CD8-positive, alpha-beta memory T cell (primary cell): ENCODE results near the gene HCN2. TPM values are rescaled to one million over a fixed set of nuclear protein-coding genes. Genes with fewer than 3 reads are reported as not detected.
A peak's percentile ranks its signal among the peaks of the same experiment; 100 is the strongest.

Source experiments
- CTCF ChIA-PET: fragments of 350-600 bp; sonication (Branson Sonifier 250); formaldehyde crosslinking; loops from one replicate; lab custom pipeline; 2021; ENCODE audit warnings: antibody characterized with exemption; lab: Charles Lee
- POLR2A ChIA-PET: fragments of 350-600 bp; sonication (Branson Sonifier 250); formaldehyde crosslinking; loops from one replicate; lab custom pipeline; 2021; ENCODE audit warnings: antibody characterized with exemption; lab: Charles Lee
- DNase-seq, 5 donors: peaks; one replicate each; pipeline versions ENCODE4 v3.0.0 to v3.0.0-alpha.2; 2020 to 2022; ENCODE audit warnings: mixed read lengths in 1 of 5
- H3K27ac ChIP-seq: one replicate; pipeline ENCODE4 v1.7.0; 2013; ENCODE audit warnings: low read depth, mild to moderate bottlenecking, low read length, moderate library complexity
- H3K27me3 ChIP-seq: 2 replicates; pipeline ENCODE4 v1.7.0; 2013; ENCODE audit warnings: low read length, mild to moderate bottlenecking; ENCODE audit not compliant: insufficient read depth, poor library complexity, severe bottlenecking
- H3K36me3 ChIP-seq: 2 replicates; pipeline ENCODE4 v1.7.0; 2013; ENCODE audit warnings: mild to moderate bottlenecking, low read length, moderate library complexity; ENCODE audit not compliant: insufficient read depth
- H3K4me1 ChIP-seq: 2 replicates; pipeline ENCODE4 v1.7.0; 2013; ENCODE audit warnings: mild to moderate bottlenecking, low read length, moderate library complexity; ENCODE audit not compliant: insufficient read depth
- H3K4me3 ChIP-seq: 2 replicates; pipeline ENCODE4 v1.7.0; 2013; ENCODE audit warnings: mild to moderate bottlenecking, low read length
- H3K9me3 ChIP-seq: 2 replicates; pipeline ENCODE4 v1.7.0; 2013; ENCODE audit warnings: mild to moderate bottlenecking, low read length
- H3K27ac Mint-ChIP-seq, 8 donors: one replicate each; pipeline ENCODE4 v1.8.0; 2020 to 2021; ENCODE audit warnings: mixed read lengths in 8 of 8, mild to moderate bottlenecking in 6 of 8, inconsistent platforms in 3 of 8, moderate library complexity in 3 of 8
- H3K27me3 Mint-ChIP-seq, 2 donors: one replicate each; pipeline ENCODE4 v1.8.0; 2020 to 2021; ENCODE audit warnings: mixed read lengths in 2 of 2, mild to moderate bottlenecking in 1 of 2, moderate library complexity in 1 of 2
- H3K36me3 Mint-ChIP-seq, 3 donors: one replicate each; pipeline ENCODE4 v1.8.0; 2020 to 2021; ENCODE audit warnings: mixed read lengths in 3 of 3, inconsistent platforms in 1 of 3, mild to moderate bottlenecking in 1 of 3
- H3K4me1 Mint-ChIP-seq, 3 donors: one replicate each; pipeline ENCODE4 v1.8.0; 2020 to 2021; ENCODE audit warnings: mixed read lengths in 3 of 3, inconsistent platforms in 1 of 3, mild to moderate bottlenecking in 1 of 3
- H3K4me3 Mint-ChIP-seq, 7 donors: one replicate each; pipeline ENCODE4 v1.8.0; 2020 to 2021; ENCODE audit warnings: mixed read lengths in 7 of 7, mild to moderate bottlenecking in 6 of 7, moderate library complexity in 4 of 7, inconsistent platforms in 2 of 7
- H3K9me3 Mint-ChIP-seq, 5 donors: one replicate each; pipeline ENCODE4 v1.8.0; 2020 to 2022; ENCODE audit warnings: mixed read lengths in 5 of 5, mild to moderate bottlenecking in 3 of 5, moderate library complexity in 2 of 5, inconsistent platforms in 1 of 5
- polyA plus RNA-seq: library from polyadenylated mRNA; unstranded; fragments of 300-500 nt; fragmentation: Illumina TruSeq; gene quantifications from one replicate; pipeline ENCODE4 v1.2.3, GENCODE V29; 2021
- total RNA-seq, 2 experiments: library from RNA; stranded (reverse); gene quantifications; one replicate each; pipeline ENCODE4 v1.2.3, GENCODE V29; 2021

HCN2 gene
- total and polyA plus RNA-seq, 3 experiments from 2014 or later: 0.42 to 0.48 TPM; not detected in 1

- no peak overlapping the region for H3K4me3 Mint-ChIP-seq
- Histone ChIP-seq H3K9me3 (no peaks in the 10 kb centered on the region), H3K27me3 (no peaks in the 10 kb centered on the region), H3K27ac (no peak overlapping the region), H3K4me1 (no peaks in the 10 kb centered on the region), H3K4me3 (no peak overlapping the region), H3K36me3 (no peaks in the 10 kb centered on the region)
- ChIA-PET CTCF (interaction anchor here (0.8 kb wide), 1 partner anchor 27 kb away, joined by 3 read pairs; no protein-coding TSS in a partner anchor), POLR2A (no interaction called here)
- peaks cover 0 to 37% (median 0%) of the 10 kb centered on the region in 3 donors for H3K36me3 Mint-ChIP-seq
- H3K27me3 Mint-ChIP-seq: no peaks in the 10 kb centered on the region
- H3K9me3 Mint-ChIP-seq: no peaks in the 10 kb centered on the region
- DNase-seq: no peak
- H3K4me1 Mint-ChIP-seq: no peaks in the 10 kb centered on the region
- peak overlapping the region in 1 of 8 donors; percentile 22 for H3K27ac Mint-ChIP-seq
These were observed 55.1 kb downstream of the HCN2 start for GRCh38 chr19:644789-645188.

- Mint-ChIP-seq H3K4me3 (no peak overlapping the region), H3K27ac (peak overlapping the region in 1 of 8 donors; percentile 67), H3K36me3 (peaks cover 0 to 44% (median 0%) of the 10 kb centered on the region in 3 donors), H3K27me3 (no peaks in the 10 kb centered on the region), H3K9me3 (no peaks in the 10 kb centered on the region), H3K4me1 (peaks cover 0 to 3% (median 2%) of the 10 kb centered on the region in 3 donors)
- no peak overlapping the region for H3K4me3 ChIP-seq
- no peaks in the 10 kb centered on the region for H3K4me1 ChIP-seq
- no peak for DNase-seq
- H3K9me3 ChIP-seq: no peaks in the 10 kb centered on the region
- ChIA-PET POLR2A (interaction anchor here (0.6 kb wide), 1 partner anchor 73 kb away, joined by 3 read pairs; no protein-coding TSS in a partner anchor), CTCF (no interaction called here)
- no peak overlapping the region for H3K27ac ChIP-seq
- H3K36me3 ChIP-seq: peaks cover 6% of the 10 kb centered on the region
- H3K27me3 ChIP-seq: no peaks in the 10 kb centered on the region
These were observed 56.5 kb downstream of the HCN2 start for GRCh38 chr19:645912-646778.

GRCh38 chr19:646779-647565, 57.3 kb downstream of the HCN2 start:
- peaks cover 8% of the 10 kb centered on the region for H3K36me3 ChIP-seq
- CTCF ChIA-PET: no interaction called here

GRCh38 chr19:647566-648284, 58.0 kb downstream of the HCN2 start:
- no peak for DNase-seq
- Mint-ChIP-seq H3K9me3 (no peaks in the 10 kb centered on the region), H3K27me3 (no peaks in the 10 kb centered on the region), H3K4me1 (peaks cover 0 to 3% (median 2%) of the 10 kb centered on the region in 3 donors), H3K4me3 (no peak overlapping the region), H3K27ac (no peak overlapping the region), H3K36me3 (peaks cover 0 to 54% (median 0%) of the 10 kb centered on the region in 3 donors)
- Histone ChIP-seq H3K9me3 (no peaks in the 10 kb centered on the region), H3K27ac (no peak overlapping the region), H3K27me3 (no peaks in the 10 kb centered on the region), H3K36me3 (peaks cover 8% of the 10 kb centered on the region), H3K4me1 (no peaks in the 10 kb centered on the region), H3K4me3 (no peak overlapping the region)
- POLR2A ChIA-PET: interaction anchor here (0.7 kb wide), 1 partner anchor 13 kb away, joined by 3 read pairs; no protein-coding TSS in a partner anchor
- CTCF ChIA-PET: interaction anchor here (0.6 to 1.2 kb wide), 2 partner anchors 14 to 18 kb away, joined by 3 read pairs; no protein-coding TSS in a partner anchor

More at GRCh38 chr19:646779-647565, 57.3 kb downstream of the HCN2 start:
- no peaks in the 10 kb centered on the region for H3K9me3 ChIP-seq
- no peak overlapping the region for H3K4me3 ChIP-seq
- no peaks in the 10 kb centered on the region for H3K4me1 ChIP-seq
- no peak overlapping the region for H3K27ac ChIP-seq
- DNase-seq: no peak
- H3K4me1 Mint-ChIP-seq: peaks cover 0 to 3% (median 2%) of the 10 kb centered on the region in 3 donors
- H3K27me3 ChIP-seq: no peaks in the 10 kb centered on the region
- no peaks in the 10 kb centered on the region for H3K27me3 Mint-ChIP-seq
- POLR2A ChIA-PET: interaction anchor here (0.7 kb wide), 1 partner anchor 13 kb away, joined by 3 read pairs; no protein-coding TSS in a partner anchor
- H3K9me3 Mint-ChIP-seq: no peaks in the 10 kb centered on the region
- peaks cover 0 to 48% (median 0%) of the 10 kb centered on the region in 3 donors for H3K36me3 Mint-ChIP-seq
- H3K4me3 Mint-ChIP-seq: no peak overlapping the region
- H3K27ac Mint-ChIP-seq: no peak overlapping the region

GRCh38 chr19:648305-648704, 58.6 kb downstream of the HCN2 start:
- Mint-ChIP-seq H3K4me3 (no peak overlapping the region), H3K4me1 (peaks cover 0 to 6% (median 2%) of the 10 kb centered on the region in 3 donors), H3K27ac (peak overlapping the region in 1 of 8 donors; percentile 69), H3K9me3 (no peaks in the 10 kb centered on the region), H3K36me3 (peaks cover 0 to 58% (median 0%) of the 10 kb centered on the region in 3 donors), H3K27me3 (no peaks in the 10 kb centered on the region)
- H3K36me3 ChIP-seq: peaks cover 10% of the 10 kb centered on the region
- DNase-seq: no peak
- no peaks in the 10 kb centered on the region for H3K27me3 ChIP-seq
- POLR2A ChIA-PET: no interaction called here
- H3K4me1 ChIP-seq: no peaks in the 10 kb centered on the region
- CTCF ChIA-PET: interaction anchor here (1.2 kb wide), 1 partner anchor 13 kb away, joined by 3 read pairs; no protein-coding TSS in a partner anchor
- H3K4me3 ChIP-seq: no peak overlapping the region
- no peaks in the 10 kb centered on the region for H3K9me3 ChIP-seq
- H3K27ac ChIP-seq: no peak overlapping the region

- Histone ChIP-seq H3K4me1 (no peaks in the 10 kb centered on the region), H3K27me3 (no peaks in the 10 kb centered on the region), H3K36me3 (peaks cover 14% of the 10 kb centered on the region), H3K27ac (no peak overlapping the region), H3K9me3 (no peaks in the 10 kb centered on the region), H3K4me3 (no peak overlapping the region)
- Mint-ChIP-seq H3K27me3 (no peaks in the 10 kb centered on the region), H3K9me3 (no peaks in the 10 kb centered on the region), H3K4me3 (no peak overlapping the region), H3K36me3 (peaks cover 0 to 65% (median 0%) of the 10 kb centered on the region in 3 donors), H3K27ac (peak overlapping the region in 2 of 8 donors; percentile 69 to 84), H3K4me1 (peaks cover 0 to 14% (median 5%) of the 10 kb centered on the region in 3 donors)
- peak in 1 of 5 donors; percentile 39 for DNase-seq
- CTCF ChIA-PET: interaction anchor here (1.2 kb wide), 1 partner anchor 12 kb away, joined by 3 read pairs; no protein-coding TSS in a partner anchor
- POLR2A ChIA-PET: interaction anchor here (1.3 kb wide), 1 partner anchor 11 kb away, joined by 6 read pairs; no protein-coding TSS in a partner anchor
These were observed 59.5 kb downstream of the HCN2 start for GRCh38 chr19:648904-649801.
